Activated naive CD4-positive, alpha-beta T cell treated with anti-CD3 and anti-CD28 coated beads, Interleukin-2, amount 10 ng/mL, durations not matched to agents 7 days and 5 days (primary cell): ENCODE measurements around the gene OXCT1.

Source experiments
- CTCF ChIA-PET: fragments of 350-600 bp; sonication (Branson Sonifier 250); formaldehyde crosslinking; loops from one replicate; lab custom pipeline; 2021; ENCODE audit warnings: antibody characterized with exemption; lab: Charles Lee
- DNase-seq: peaks from one replicate; pipeline ENCODE4 v3.0.0-alpha.2; 2020
- H3K27ac Mint-ChIP-seq: one replicate; pipeline ENCODE4 v1.8.0; 2021; ENCODE audit warnings: mild to moderate bottlenecking, moderate library complexity, mixed read lengths
- H3K27me3 Mint-ChIP-seq: one replicate; pipeline ENCODE4 v1.8.0; 2021; ENCODE audit warnings: mild to moderate bottlenecking, mixed read lengths
- H3K36me3 Mint-ChIP-seq: one replicate; pipeline ENCODE4 v1.8.0; 2021; ENCODE audit warnings: mixed read lengths
- H3K4me1 Mint-ChIP-seq: one replicate; pipeline ENCODE4 v1.8.0; 2021; ENCODE audit warnings: mixed read lengths
- H3K4me3 Mint-ChIP-seq: one replicate; pipeline ENCODE4 v1.8.0; 2021; ENCODE audit warnings: mild to moderate bottlenecking, moderate library complexity, mixed read lengths
- H3K9me3 Mint-ChIP-seq: one replicate; pipeline ENCODE4 v1.8.0; 2021; ENCODE audit warnings: mixed read lengths

Gene OXCT1

GRCh38 chr5:41681840-41682239, 188.4 kb downstream of the OXCT1 start:
- no peaks in the 10 kb centered on the region for H3K36me3 Mint-ChIP-seq
- H3K9me3 Mint-ChIP-seq = no peaks in the 10 kb centered on the region
- no peaks in the 10 kb centered on the region for H3K27me3 Mint-ChIP-seq
- no peak overlapping the region for H3K27ac Mint-ChIP-seq
- CTCF ChIA-PET = no interaction called here
- no peaks in the 10 kb centered on the region for H3K4me1 Mint-ChIP-seq
- H3K4me3 Mint-ChIP-seq = no peak overlapping the region
- DNase-seq = no peak
